ENCODE measurements around the gene ZNF541. TPM values are rescaled to one million over a fixed set of nuclear protein-coding genes. Genes with fewer than 3 reads are reported as not detected.

The ZNF541 gene
- total RNA-seq, 1 experiment from 2014 or later, result 0.07 TPM

GRCh38 chr19:47531640-47532387 is 41.1 kb downstream of the ZNF541 start (continued):
- no peak for TF ChIP-seq AFF4 (CRISPR knock-in tag; IDR thresholded peaks at IDR 0.05; ENCODE audit: borderline replicate concordance)

- H3K36me3 Mint-ChIP-seq, result no peaks in the 10 kb centered on the region
- no peaks in the 10 kb centered on the region for H3K4me1 Mint-ChIP-seq
- DNase-seq (ENCODE audit: low spot score), result no peak
- ATAC-seq, result no peak
- 0 out of 2 replicates have a peak, but pooled peaks cover 4% of the 10 kb centered on the region for H3K9me3 Mint-ChIP-seq
- H3K27ac Mint-ChIP-seq, result no peak overlapping the region
- H3K27me3 Mint-ChIP-seq (ENCODE audit: low read depth), result peaks cover 5% of the 10 kb centered on the region; the same call in 1 of the 2 replicates
- POLR2A ChIA-PET, result no interaction called here
- no peak overlapping the region for H3K4me3 Mint-ChIP-seq
- CTCF ChIA-PET, result interaction anchor here (0.6 to 1.2 kb wide), 7 partner anchors 12 to 183 kb away, joined by 3 to 4 read pairs (median 4); partner anchors contain the start of gene EHD2
- TF ChIP-seq, protein P1, sequence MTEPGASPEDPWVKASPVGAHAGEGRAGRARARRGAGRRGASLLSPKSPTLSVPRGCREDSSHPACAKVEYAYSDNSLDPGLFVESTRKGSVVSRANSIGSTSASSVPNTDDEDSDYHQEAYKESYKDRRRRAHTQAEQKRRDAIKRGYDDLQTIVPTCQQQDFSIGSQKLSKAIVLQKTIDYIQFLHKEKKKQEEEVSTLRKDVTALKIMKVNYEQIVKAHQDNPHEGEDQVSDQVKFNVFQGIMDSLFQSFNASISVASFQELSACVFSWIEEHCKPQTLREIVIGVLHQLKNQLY (CRISPR knock-in tag; IDR thresholded peaks at IDR 0.05), result no peak
- TF ChIP-seq ATF2 (CRISPR knock-in tag; IDR thresholded peaks at IDR 0.05; ENCODE audit: borderline replicate concordance, low read depth), result no peak
- no peak for TF ChIP-seq HMGA2 (CRISPR knock-in tag; IDR thresholded peaks at IDR 0.05)
- no peak for TF ChIP-seq OVOL2 (CRISPR knock-in tag; IDR thresholded peaks at IDR 0.05; ENCODE audit: borderline replicate concordance)
- TF ChIP-seq, protein P2, sequence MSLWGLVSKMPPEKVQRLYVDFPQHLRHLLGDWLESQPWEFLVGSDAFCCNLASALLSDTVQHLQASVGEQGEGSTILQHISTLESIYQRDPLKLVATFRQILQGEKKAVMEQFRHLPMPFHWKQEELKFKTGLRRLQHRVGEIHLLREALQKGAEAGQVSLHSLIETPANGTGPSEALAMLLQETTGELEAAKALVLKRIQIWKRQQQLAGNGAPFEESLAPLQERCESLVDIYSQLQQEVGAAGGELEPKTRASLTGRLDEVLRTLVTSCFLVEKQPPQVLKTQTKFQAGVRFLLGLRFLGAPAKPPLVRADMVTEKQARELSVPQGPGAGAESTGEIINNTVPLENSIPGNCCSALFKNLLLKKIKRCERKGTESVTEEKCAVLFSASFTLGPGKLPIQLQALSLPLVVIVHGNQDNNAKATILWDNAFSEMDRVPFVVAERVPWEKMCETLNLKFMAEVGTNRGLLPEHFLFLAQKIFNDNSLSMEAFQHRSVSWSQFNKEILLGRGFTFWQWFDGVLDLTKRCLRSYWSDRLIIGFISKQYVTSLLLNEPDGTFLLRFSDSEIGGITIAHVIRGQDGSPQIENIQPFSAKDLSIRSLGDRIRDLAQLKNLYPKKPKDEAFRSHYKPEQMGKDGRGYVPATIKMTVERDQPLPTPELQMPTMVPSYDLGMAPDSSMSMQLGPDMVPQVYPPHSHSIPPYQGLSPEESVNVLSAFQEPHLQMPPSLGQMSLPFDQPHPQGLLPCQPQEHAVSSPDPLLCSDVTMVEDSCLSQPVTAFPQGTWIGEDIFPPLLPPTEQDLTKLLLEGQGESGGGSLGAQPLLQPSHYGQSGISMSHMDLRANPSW (CRISPR knock-in tag; conservative IDR thresholded peaks at IDR 0.05; ENCODE audit: low read depth), result no peak
- TF ChIP-seq CBFB (CRISPR knock-in tag; IDR thresholded peaks at IDR 0.05; ENCODE audit: low read depth), result no peak
- TF ChIP-seq ZBTB43 (CRISPR knock-in tag; IDR thresholded peaks at IDR 0.05), result no peak
- TF ChIP-seq, protein P3, sequence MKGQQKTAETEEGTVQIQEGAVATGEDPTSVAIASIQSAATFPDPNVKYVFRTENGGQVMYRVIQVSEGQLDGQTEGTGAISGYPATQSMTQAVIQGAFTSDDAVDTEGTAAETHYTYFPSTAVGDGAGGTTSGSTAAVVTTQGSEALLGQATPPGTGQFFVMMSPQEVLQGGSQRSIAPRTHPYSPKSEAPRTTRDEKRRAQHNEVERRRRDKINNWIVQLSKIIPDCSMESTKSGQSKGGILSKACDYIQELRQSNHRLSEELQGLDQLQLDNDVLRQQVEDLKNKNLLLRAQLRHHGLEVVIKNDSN (CRISPR knock-in tag; IDR thresholded peaks at IDR 0.05), result no peak
- TF ChIP-seq ZNF416 (CRISPR knock-in tag; IDR thresholded peaks at IDR 0.05), result no peak
- no peak for TF ChIP-seq GABPB1 (CRISPR knock-in tag; IDR thresholded peaks at IDR 0.05)
- no peak for TF ChIP-seq ZNF512 (CRISPR knock-in tag; IDR thresholded peaks at IDR 0.05; ENCODE audit: borderline replicate concordance)
- TF ChIP-seq, protein P4, sequence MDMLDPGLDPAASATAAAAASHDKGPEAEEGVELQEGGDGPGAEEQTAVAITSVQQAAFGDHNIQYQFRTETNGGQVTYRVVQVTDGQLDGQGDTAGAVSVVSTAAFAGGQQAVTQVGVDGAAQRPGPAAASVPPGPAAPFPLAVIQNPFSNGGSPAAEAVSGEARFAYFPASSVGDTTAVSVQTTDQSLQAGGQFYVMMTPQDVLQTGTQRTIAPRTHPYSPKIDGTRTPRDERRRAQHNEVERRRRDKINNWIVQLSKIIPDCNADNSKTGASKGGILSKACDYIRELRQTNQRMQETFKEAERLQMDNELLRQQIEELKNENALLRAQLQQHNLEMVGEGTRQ (CRISPR knock-in tag; IDR thresholded peaks at IDR 0.05), result no peak
- no peak for TF ChIP-seq ZNF263 (CRISPR knock-in tag; IDR thresholded peaks at IDR 0.05; ENCODE audit: low read depth)
- TF ChIP-seq, protein P5, sequence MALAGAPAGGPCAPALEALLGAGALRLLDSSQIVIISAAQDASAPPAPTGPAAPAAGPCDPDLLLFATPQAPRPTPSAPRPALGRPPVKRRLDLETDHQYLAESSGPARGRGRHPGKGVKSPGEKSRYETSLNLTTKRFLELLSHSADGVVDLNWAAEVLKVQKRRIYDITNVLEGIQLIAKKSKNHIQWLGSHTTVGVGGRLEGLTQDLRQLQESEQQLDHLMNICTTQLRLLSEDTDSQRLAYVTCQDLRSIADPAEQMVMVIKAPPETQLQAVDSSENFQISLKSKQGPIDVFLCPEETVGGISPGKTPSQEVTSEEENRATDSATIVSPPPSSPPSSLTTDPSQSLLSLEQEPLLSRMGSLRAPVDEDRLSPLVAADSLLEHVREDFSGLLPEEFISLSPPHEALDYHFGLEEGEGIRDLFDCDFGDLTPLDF (CRISPR knock-in tag; IDR thresholded peaks at IDR 0.05), result no peak
- TF ChIP-seq ERG (CRISPR knock-in tag; IDR thresholded peaks at IDR 0.05), result no peak
These were observed 43.8 kb downstream of the ZNF541 start for GRCh38 chr19:47529018-47529742.
